NB4 (cell line): Measurements from ENCODE around the gene FAM53C.
A peak's percentile ranks its signal among the peaks of the same experiment; 100 is the strongest.

Experiments used
- DNase-seq: peaks from one replicate; pipeline ENCODE4 v3.0.0; 2010; ENCODE audit warnings: low read depth
- H3K4me3 ChIP-seq: one replicate; pipeline ENCODE4 v1.5.1; 2011; ENCODE audit warnings: mild to moderate bottlenecking, low read depth, low read length, moderate library complexity
- CTCF ChIP-seq: IDR thresholded peaks from one replicate; pipeline ENCODE4 v1.5.1; 2012; ENCODE audit warnings: low read depth, low read length
- MAX ChIP-seq: IDR thresholded peaks from 2 replicates; pipeline ENCODE4 v1.6.1; 2011; ENCODE audit warnings: low read depth, low read length
- MYC ChIP-seq: IDR thresholded peaks from 2 replicates; pipeline ENCODE4 v1.6.1; 2011; ENCODE audit warnings: low read depth, low read length
- POLR2A ChIP-seq: IDR thresholded peaks from 2 replicates; pipeline ENCODE4 v1.6.1; 2011; ENCODE audit warnings: mild to moderate bottlenecking; ENCODE audit not compliant: insufficient read length; ENCODE audit errors: extremely low read depth

FAM53C gene

GRCh38 chr5:138338411-138339090 is 485 bp downstream of the FAM53C start:
- no peak for DNase-seq
- peak; percentile 8 for TF ChIP-seq MYC
- TF ChIP-seq MAX, result no peak
- no peak for TF ChIP-seq CTCF
- TF ChIP-seq POLR2A, result no peak
- H3K4me3 ChIP-seq, result peak overlapping the region; percentile 85

- DNase-seq, result no peak
- H3K4me3 ChIP-seq, result peak overlapping the region; percentile 85
- no peak for TF ChIP-seq MYC
- no peak for TF ChIP-seq CTCF
- TF ChIP-seq MAX, result no peak
- no peak for TF ChIP-seq POLR2A
Observed at GRCh38 chr5:138339091-138339456, 1.0 kb downstream of the FAM53C start.

GRCh38 chr5:138339464-138339863 is 1.4 kb downstream of the FAM53C start:
- TF ChIP-seq MYC (no peak), POLR2A (no peak), CTCF (no peak), MAX (no peak)
- peak; percentile 71 for DNase-seq
- H3K4me3 ChIP-seq, result peak overlapping the region; percentile 85

GRCh38 chr5:138340008-138340407 is 1.9 kb downstream of the FAM53C start:
- peak overlapping the region; percentile 85 for H3K4me3 ChIP-seq
- TF ChIP-seq CTCF, result no peak
- no peak for TF ChIP-seq MYC
- no peak for TF ChIP-seq MAX
- no peak for TF ChIP-seq POLR2A

GRCh38 chr5:138344887-138345622 is 7.0 kb downstream of the FAM53C start:
- H3K4me3 ChIP-seq, result no peak overlapping the region
- DNase-seq, result no peak
- no peak for TF ChIP-seq POLR2A
- no peak for TF ChIP-seq MAX
- no peak for TF ChIP-seq CTCF
- TF ChIP-seq MYC, result no peak

More at GRCh38 chr5:138340008-138340407, 1.9 kb downstream of the FAM53C start:
- no peak for DNase-seq
